ENCODE results near the gene DCST1.

Gene DCST1

GRCh38 chr1:155048449-155049334 is 15.1 kb downstream of the DCST1 start:
- H3K27ac ChIP-seq (replicated peaks) = no peak overlapping the region
- no peaks in the 10 kb centered on the region for H3K27me3 ChIP-seq (ENCODE audit: insufficient read depth, poor library complexity, severe bottlenecking)
- TF ChIP-seq GABPA (IDR thresholded peaks at IDR 0.05; ENCODE audit: low read depth) (no peak), REST (IDR thresholded peaks at IDR 0.05; ENCODE audit: insufficient replicate concordance, low read depth) (no peak), CTCF (IDR thresholded peaks at IDR 0.05; ENCODE audit: insufficient read depth, low read length) (no peak), POLR2AphosphoS5 (IDR thresholded peaks at IDR 0.05; ENCODE audit: low read depth) (no peak), SPI1 (IDR thresholded peaks at IDR 0.05; ENCODE audit: borderline replicate concordance, low read depth) (no peak)
- no peak overlapping the region for H3K4me3 ChIP-seq (replicated peaks; ENCODE audit: insufficient read depth, low read length)
- DNase-seq (ENCODE audit: low read depth in 1 of 2, low spot score in 1 of 2) = no peak

- DNase-seq (ENCODE audit: low read depth in 1 of 2, low spot score in 1 of 2) = no peak
- Histone ChIP-seq H3K27ac (replicated peaks) (peak overlapping the region; percentile 83), H3K27me3 (ENCODE audit: insufficient read depth, poor library complexity, severe bottlenecking) (no peaks in the 10 kb centered on the region), H3K4me3 (replicated peaks; ENCODE audit: insufficient read depth, low read length) (peak overlapping the region; percentile 91; the same call in 1 of the 2 replicates)
- TF ChIP-seq CTCF (IDR thresholded peaks at IDR 0.05; ENCODE audit: insufficient read depth, low read length) (no peak), REST (IDR thresholded peaks at IDR 0.05; ENCODE audit: insufficient replicate concordance, low read depth) (no peak), POLR2AphosphoS5 (IDR thresholded peaks at IDR 0.05; ENCODE audit: low read depth) (0 out of 2 replicates have a peak, but pooled peaks have one; percentile 19), GABPA (IDR thresholded peaks at IDR 0.05; ENCODE audit: low read depth) (no peak), SPI1 (IDR thresholded peaks at IDR 0.05; ENCODE audit: borderline replicate concordance, low read depth) (no peak; the same call in 1 of the 2 replicates)
Measured at GRCh38 chr1:155049651-155050559, 16.3 kb downstream of the DCST1 start.

GRCh38 chr1:155050560-155051341 is 17.1 kb downstream of the DCST1 start, which contains the start of gene ADAM15:
ADAM15 (plus strand) TSS chr1:155051316; CDS start chr1:155051387, 71 bp downstream.
- H3K27ac ChIP-seq (replicated peaks) = peak within 1 kb of the TSS; percentile 83
- no peaks in the 10 kb centered on the region for H3K27me3 ChIP-seq (ENCODE audit: insufficient read depth, poor library complexity, severe bottlenecking)
- H3K4me3 ChIP-seq (replicated peaks; ENCODE audit: insufficient read depth, low read length) = peak within 1 kb of the TSS; percentile 91
- DNase-seq (ENCODE audit: low read depth in 1 of 2, low spot score in 1 of 2) = peak; percentile 78 to 84
- TF ChIP-seq REST (IDR thresholded peaks at IDR 0.05; ENCODE audit: insufficient replicate concordance, low read depth) (no peak), CTCF (IDR thresholded peaks at IDR 0.05; ENCODE audit: insufficient read depth, low read length) (peak; percentile 94), POLR2AphosphoS5 (IDR thresholded peaks at IDR 0.05; ENCODE audit: low read depth) (peak; percentile 17), GABPA (IDR thresholded peaks at IDR 0.05; ENCODE audit: low read depth) (0 out of 2 replicates have a peak, but pooled peaks have one; percentile 31), SPI1 (IDR thresholded peaks at IDR 0.05; ENCODE audit: borderline replicate concordance, low read depth) (peak; percentile 85; the same call in 1 of the 2 replicates)
